Measurements from ENCODE around the gene KMT2A.
"Not testable (repeated sequence)": the region's sequence is repeated elsewhere in the genome, so short reads cannot be mapped to it uniquely, and the experiment has no call there.

KMT2A gene

GRCh38 chr11:118435893-118436624, at the start of gene KMT2A:
TSS of gene KMT2A (plus strand) at chr11:118436492. CDS start at chr11:118436513, 21 bp downstream.
- peak; percentile 98 for DNase-seq

- DNase-seq, result no peak
Observed at GRCh38 chr11:118396097-118396501, 40.2 kb upstream of the KMT2A start.

- DNase-seq, result no peak
Observed at GRCh38 chr11:118397448-118397847, 38.8 kb upstream of the KMT2A start.

- no peak for DNase-seq
Observed at GRCh38 chr11:118398791-118399559, 37.3 kb upstream of the KMT2A start.

GRCh38 chr11:118401151-118401879, 35.0 kb upstream of the KMT2A start, which contains the start of gene ATP5MG:
TSS of gene ATP5MG (plus strand) at chr11:118401606. CDS start at chr11:118401666, 60 bp downstream.
- DNase-seq, result peak; percentile 94

- no peak for DNase-seq
Observed at GRCh38 chr11:118401880-118402590, 34.3 kb upstream of the KMT2A start.

GRCh38 chr11:118402594-118402993, 33.7 kb upstream of the KMT2A start:
- not testable (repeated sequence) for DNase-seq

GRCh38 chr11:118406599-118407166, 29.6 kb upstream of the KMT2A start:
- peak; percentile 75 for DNase-seq

- no peak for DNase-seq
Observed at GRCh38 chr11:118410055-118410745, 26.1 kb upstream of the KMT2A start.

GRCh38 chr11:118411530-118411929, 24.8 kb upstream of the KMT2A start:
- DNase-seq, result no peak

- no peak for DNase-seq
Observed at GRCh38 chr11:118412921-118413320, 23.4 kb upstream of the KMT2A start.

- DNase-seq, result no peak
Observed at GRCh38 chr11:118415062-118415738, 21.1 kb upstream of the KMT2A start.

GRCh38 chr11:118415739-118416068, 20.6 kb upstream of the KMT2A start:
- no peak for DNase-seq

GRCh38 chr11:118416900-118417299, 19.4 kb upstream of the KMT2A start:
- not testable (repeated sequence) for DNase-seq

- DNase-seq, result no peak
Observed at GRCh38 chr11:118417801-118418200, 18.5 kb upstream of the KMT2A start.

- no peak for DNase-seq
Observed at GRCh38 chr11:118418766-118419165, 17.5 kb upstream of the KMT2A start.

- DNase-seq, result no peak
Observed at GRCh38 chr11:118427707-118428106, 8.6 kb upstream of the KMT2A start.

- no peak for DNase-seq
Observed at GRCh38 chr11:118430956-118431355, 5.3 kb upstream of the KMT2A start.

GRCh38 chr11:118434123-118434552, 2.2 kb upstream of the KMT2A start:
- peak; percentile 57 for DNase-seq

- peak; percentile 57 for DNase-seq
Observed at GRCh38 chr11:118434553-118435289, 1.6 kb upstream of the KMT2A start.

All from NCI-H1092 (cell line).